Panc1 (cell line): ENCODE results near the gene SPTBN4. TPM values are rescaled to one million over a fixed set of nuclear protein-coding genes. Genes with fewer than 3 reads are reported as not detected.
"Not testable (repeated sequence)": the region's sequence is repeated elsewhere in the genome, so short reads cannot be mapped to it uniquely, and the experiment has no call there.

ENCODE experiments used
- ATAC-seq: fragments of 200-7000 bp; cut with Tn5 transposase; 2 replicates; pipeline ENCODE4 v1.9.1; 2020; ENCODE audit warnings: mild to moderate bottlenecking, moderate library complexity
- BruUV-seq: library from RNA; stranded (reverse); fragments of 400-500 nt; replicated peaks from 2 replicates; lab custom pipeline; 2021; lab: Mats Ljungman, UMichigan
- CTCF ChIA-PET: fragments of 300-600 bp; sonication (Branson Sonifier 250); formaldehyde crosslinking; loops from one replicate; lab custom pipeline; 2022; ENCODE audit warnings: antibody characterized with exemption; lab: Charles Lee
- POLR2A ChIA-PET: fragments of 300-600 bp; sonication (Branson Sonifier 250); formaldehyde crosslinking; loops from one replicate; lab custom pipeline; 2022; ENCODE audit warnings: antibody characterized with exemption; lab: Charles Lee
- DNase-seq: peaks from one replicate; pipeline ENCODE4 v3.0.0-alpha.2; 2010; ENCODE audit warnings: low read depth, low spot score
- H3K27ac ChIP-seq: 2 replicates; pipeline ENCODE4 v1.5.1; 2011; ENCODE audit warnings: mild to moderate bottlenecking, low read length, inconsistent platforms
- H3K27me3 ChIP-seq: fragments of 200-500 bp; sonication (Bioruptor generic); 2 replicates; pipeline ENCODE4 v1.6.0; 2014; ENCODE audit warnings: low read length, inconsistent platforms; ENCODE audit not compliant: control insufficient read depth, insufficient read depth
- H3K36me3 ChIP-seq: fragments of 200-500 bp; sonication (Bioruptor generic); 2 replicates; pipeline ENCODE4 v1.5.1; 2014; ENCODE audit warnings: inconsistent platforms, mild to moderate bottlenecking, low read length, moderate library complexity; ENCODE audit not compliant: control insufficient read depth, insufficient read depth
- H3K4me1 ChIP-seq: 2 replicates; pipeline ENCODE4 v1.5.1; 2011; ENCODE audit warnings: inconsistent platforms, mild to moderate bottlenecking, low read length, moderate library complexity; ENCODE audit not compliant: control insufficient read depth, insufficient read depth
- H3K4me3 ChIP-seq, 2 experiments: 2 replicates each; pipeline ENCODE4 v1.5.1; 2011 to 2012; ENCODE audit warnings: low read depth in 2 of 2, low read length in 2 of 2, mild to moderate bottlenecking in 2 of 2, inconsistent platforms in 1 of 2, moderate library complexity in 1 of 2
- H3K9me3 ChIP-seq: fragments of 200-500 bp; sonication (Bioruptor generic); 2 replicates; pipeline ENCODE4 v1.5.1; 2014; ENCODE audit warnings: low read depth, mild to moderate bottlenecking, inconsistent platforms, low read length, moderate library complexity; ENCODE audit not compliant: control insufficient read depth, insufficient read depth
- POLR2AphosphoS5 ChIP-seq: IDR thresholded peaks from 2 replicates; pipeline ENCODE4 v1.6.1; 2012; ENCODE audit warnings: mild to moderate bottlenecking, low read depth, low read length, moderate library complexity
- SIN3A ChIP-seq: IDR thresholded peaks from 2 replicates; pipeline ENCODE4 v1.6.1; 2012; ENCODE audit warnings: low read depth, mild to moderate bottlenecking, low read length, moderate library complexity, borderline replicate concordance; ENCODE audit not compliant: insufficient read depth
- TCF7L2 ChIP-seq: IDR thresholded peaks from 2 replicates; pipeline ENCODE4 v1.6.1; 2011; ENCODE audit warnings: mild to moderate bottlenecking, low read depth, low read length, inconsistent platforms
- in situ Hi-C: cut with HindIII; loops from 2 replicates; pipeline ENCODE4 v1.10.0; 2016; ENCODE audit warnings: low sequenced_read_pairs, low pct_unique_long_range_greater_than_20kb
- intact Hi-C: fragments of 100-400 bp; cut with micrococcal nuclease; formaldehyde crosslinking; loops from one replicate; pipeline ENCODE4 v1.10.0; 2022; ENCODE audit not compliant: unreplicated experiment
- total RNA-seq: library from RNA; stranded (reverse); gene quantifications from one replicate; pipeline ENCODE4 v1.2.1, GENCODE V29; 2021; ENCODE audit not compliant: unreplicated experiment
- TF ChIP-seq, protein P1 (sequence below), 2 experiments: IDR thresholded peaks; 2 replicates each; pipeline ENCODE4 v1.6.1; 2011 to 2012; ENCODE audit warnings: low read depth in 2 of 2, control low read depth in 1 of 2, low read length in 1 of 2, mild to moderate bottlenecking in 1 of 2, moderate library complexity in 1 of 2; ENCODE audit not compliant: insufficient read depth in 1 of 2
- TF ChIP-seq, protein P2 (sequence below): fragments of 450-650 bp; IDR thresholded peaks from 2 replicates; pipeline ENCODE4 v1.5.1; 2017; ENCODE audit warnings: mild to moderate bottlenecking

The SPTBN4 gene
- total RNA-seq, 1 experiment from 2014 or later = 1.2 TPM

DNA sequence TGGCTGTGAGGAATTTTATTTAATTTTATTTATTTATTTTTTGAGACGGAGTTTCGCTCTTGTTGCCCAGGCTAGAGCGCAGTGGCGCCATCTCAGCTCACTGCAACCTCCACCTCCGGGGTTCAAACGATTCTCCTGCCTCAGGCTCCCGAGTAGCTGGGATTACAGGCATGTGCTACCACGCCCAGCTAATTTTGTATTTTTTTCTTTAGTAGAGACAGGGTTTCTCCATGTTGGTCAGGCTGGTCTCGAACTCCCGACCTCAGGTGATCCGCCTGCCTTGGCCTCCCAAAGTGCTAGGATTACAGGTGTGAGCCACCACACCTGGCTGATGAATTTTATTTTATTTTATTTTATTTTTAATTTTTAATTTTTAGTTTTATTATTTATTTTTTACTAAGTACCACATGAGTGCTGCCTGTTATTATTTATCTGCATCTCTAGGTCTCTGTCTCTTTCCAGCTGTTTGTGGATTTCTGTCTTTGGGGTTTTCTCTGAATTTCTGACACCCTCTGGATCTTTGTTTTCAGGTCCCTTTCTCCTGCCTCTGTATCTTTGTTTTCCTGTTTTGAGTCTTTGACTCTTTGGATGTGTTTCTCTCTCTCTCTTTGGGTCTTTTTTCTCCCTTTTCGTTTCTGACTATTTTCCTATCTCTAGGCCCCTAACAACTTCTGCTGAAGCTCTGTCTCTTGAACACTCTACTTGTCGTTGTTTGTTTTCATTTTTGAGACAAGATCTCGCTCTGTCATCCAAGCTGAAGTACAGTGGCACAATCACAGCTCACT is 157.8 kb downstream of the SPTBN4 start:
- POLR2A ChIA-PET, H3K4me1 ChIP-seq, H3K36me3 ChIP-seq, BruUV-seq, H3K9me3 ChIP-seq, H3K27me3 ChIP-seq, ATAC-seq, H3K27ac ChIP-seq, DNase-seq, H3K4me3 ChIP-seq, in situ Hi-C loops, intact Hi-C loops: not testable (repeated sequence)
- CTCF ChIA-PET = interaction anchor here (0.7 kb wide), 1 partner anchor 132 kb away, joined by 3 read pairs; no protein-coding TSS in a partner anchor

DNA sequence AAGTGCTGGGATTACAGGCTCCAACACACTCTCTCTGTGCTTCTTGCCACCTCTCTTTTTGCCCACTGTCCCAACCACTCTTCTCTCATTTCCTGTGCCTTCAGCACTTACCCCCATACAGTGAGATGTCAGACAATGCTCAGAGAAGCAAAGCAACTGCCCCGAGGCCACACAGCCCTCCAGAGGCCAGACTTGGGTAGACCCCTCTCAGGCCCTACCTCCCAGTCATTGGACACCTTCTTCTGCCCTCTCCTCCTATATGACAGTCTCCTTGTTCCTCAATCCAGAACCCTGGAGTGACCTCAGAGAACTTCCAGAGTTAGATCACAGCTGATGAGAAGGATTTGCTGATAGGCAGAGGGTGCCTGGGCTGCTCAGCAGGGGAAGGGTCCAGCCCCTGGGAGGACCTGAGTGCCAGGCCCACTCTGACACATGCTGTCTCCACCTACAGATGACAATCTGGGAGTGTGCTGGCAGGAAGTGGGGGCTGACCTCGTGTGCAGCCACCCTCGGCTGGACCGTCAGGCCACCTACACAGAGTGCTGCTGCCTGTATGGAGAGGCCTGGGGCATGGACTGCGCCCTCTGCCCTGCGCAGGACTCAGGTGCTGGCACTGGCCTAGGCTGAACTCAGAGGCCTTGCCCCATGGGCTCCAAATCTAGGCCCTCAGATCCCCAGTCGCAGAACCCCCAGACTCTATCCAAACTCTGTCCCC is 158.8 kb downstream of the SPTBN4 start:
- no peaks in the 10 kb centered on the region for H3K27me3 ChIP-seq
- ATAC-seq = no peak
- BruUV-seq = no TSS peak
- H3K4me3 ChIP-seq = no peak overlapping the region
- intact Hi-C loops = no loop called here
- DNase-seq = no peak
- H3K4me1 ChIP-seq = no peaks in the 10 kb centered on the region
- CTCF ChIA-PET = no interaction called here
- no peaks in the 10 kb centered on the region for H3K36me3 ChIP-seq
- POLR2A ChIA-PET = no interaction called here
- TF ChIP-seq SIN3A (no peak), POLR2AphosphoS5 (no peak), TCF7L2 (no peak)
- TF ChIP-seq, protein P1, sequence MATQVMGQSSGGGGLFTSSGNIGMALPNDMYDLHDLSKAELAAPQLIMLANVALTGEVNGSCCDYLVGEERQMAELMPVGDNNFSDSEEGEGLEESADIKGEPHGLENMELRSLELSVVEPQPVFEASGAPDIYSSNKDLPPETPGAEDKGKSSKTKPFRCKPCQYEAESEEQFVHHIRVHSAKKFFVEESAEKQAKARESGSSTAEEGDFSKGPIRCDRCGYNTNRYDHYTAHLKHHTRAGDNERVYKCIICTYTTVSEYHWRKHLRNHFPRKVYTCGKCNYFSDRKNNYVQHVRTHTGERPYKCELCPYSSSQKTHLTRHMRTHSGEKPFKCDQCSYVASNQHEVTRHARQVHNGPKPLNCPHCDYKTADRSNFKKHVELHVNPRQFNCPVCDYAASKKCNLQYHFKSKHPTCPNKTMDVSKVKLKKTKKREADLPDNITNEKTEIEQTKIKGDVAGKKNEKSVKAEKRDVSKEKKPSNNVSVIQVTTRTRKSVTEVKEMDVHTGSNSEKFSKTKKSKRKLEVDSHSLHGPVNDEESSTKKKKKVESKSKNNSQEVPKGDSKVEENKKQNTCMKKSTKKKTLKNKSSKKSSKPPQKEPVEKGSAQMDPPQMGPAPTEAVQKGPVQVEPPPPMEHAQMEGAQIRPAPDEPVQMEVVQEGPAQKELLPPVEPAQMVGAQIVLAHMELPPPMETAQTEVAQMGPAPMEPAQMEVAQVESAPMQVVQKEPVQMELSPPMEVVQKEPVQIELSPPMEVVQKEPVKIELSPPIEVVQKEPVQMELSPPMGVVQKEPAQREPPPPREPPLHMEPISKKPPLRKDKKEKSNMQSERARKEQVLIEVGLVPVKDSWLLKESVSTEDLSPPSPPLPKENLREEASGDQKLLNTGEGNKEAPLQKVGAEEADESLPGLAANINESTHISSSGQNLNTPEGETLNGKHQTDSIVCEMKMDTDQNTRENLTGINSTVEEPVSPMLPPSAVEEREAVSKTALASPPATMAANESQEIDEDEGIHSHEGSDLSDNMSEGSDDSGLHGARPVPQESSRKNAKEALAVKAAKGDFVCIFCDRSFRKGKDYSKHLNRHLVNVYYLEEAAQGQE (IDR thresholded peaks at IDR 0.05; ENCODE audit: insufficient read depth in 1 of 2, low read depth in 2 of 2, low read length in 1 of 2) = no peak
- TF ChIP-seq, protein P2, sequence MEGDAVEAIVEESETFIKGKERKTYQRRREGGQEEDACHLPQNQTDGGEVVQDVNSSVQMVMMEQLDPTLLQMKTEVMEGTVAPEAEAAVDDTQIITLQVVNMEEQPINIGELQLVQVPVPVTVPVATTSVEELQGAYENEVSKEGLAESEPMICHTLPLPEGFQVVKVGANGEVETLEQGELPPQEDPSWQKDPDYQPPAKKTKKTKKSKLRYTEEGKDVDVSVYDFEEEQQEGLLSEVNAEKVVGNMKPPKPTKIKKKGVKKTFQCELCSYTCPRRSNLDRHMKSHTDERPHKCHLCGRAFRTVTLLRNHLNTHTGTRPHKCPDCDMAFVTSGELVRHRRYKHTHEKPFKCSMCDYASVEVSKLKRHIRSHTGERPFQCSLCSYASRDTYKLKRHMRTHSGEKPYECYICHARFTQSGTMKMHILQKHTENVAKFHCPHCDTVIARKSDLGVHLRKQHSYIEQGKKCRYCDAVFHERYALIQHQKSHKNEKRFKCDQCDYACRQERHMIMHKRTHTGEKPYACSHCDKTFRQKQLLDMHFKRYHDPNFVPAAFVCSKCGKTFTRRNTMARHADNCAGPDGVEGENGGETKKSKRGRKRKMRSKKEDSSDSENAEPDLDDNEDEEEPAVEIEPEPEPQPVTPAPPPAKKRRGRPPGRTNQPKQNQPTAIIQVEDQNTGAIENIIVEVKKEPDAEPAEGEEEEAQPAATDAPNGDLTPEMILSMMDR = no peak
- no peaks in the 10 kb centered on the region for H3K9me3 ChIP-seq
- in situ Hi-C loops = no loop called here
- H3K27ac ChIP-seq = no peak overlapping the region

Other genes starting within 250 kb of the SPTBN4 start
- 2.3 TPM for gene TTC9B, start 248.6 kb upstream of the SPTBN4 start, total RNA-seq
- 3.0 TPM for gene CCNP, start 240.3 kb upstream of the SPTBN4 start, total RNA-seq
- gene AKT2, start 181.7 kb upstream of the SPTBN4 start, total RNA-seq = 2,376 TPM
- 29.0 TPM for gene C19orf47, start 118.6 kb upstream of the SPTBN4 start, total RNA-seq
- gene PLD3, start 118.3 kb upstream of the SPTBN4 start, total RNA-seq = 81.8 TPM
- 0.13 TPM for gene HIPK4, start 76.8 kb upstream of the SPTBN4 start, total RNA-seq
- gene PRX, start 53.6 kb upstream of the SPTBN4 start, total RNA-seq = 3.4 TPM
- gene SERTAD1, start 41.0 kb upstream of the SPTBN4 start, total RNA-seq = 13.4 TPM
- gene SERTAD3, start 22.7 kb upstream of the SPTBN4 start, total RNA-seq = 35.7 TPM
- gene BLVRB, start 1.3 kb upstream of the SPTBN4 start, total RNA-seq = 45.6 TPM
- gene SHKBP1, start 109.9 kb downstream of the SPTBN4 start, total RNA-seq = 55.9 TPM
- gene LTBP4, start 134.4 kb downstream of the SPTBN4 start, total RNA-seq = 75.4 TPM
- 27.6 TPM for gene NUMBL, start 223.7 kb downstream of the SPTBN4 start, total RNA-seq
- gene COQ8B, start 249.9 kb downstream of the SPTBN4 start, total RNA-seq = 15.6 TPM